Nephron (organoid): ENCODE results near the gene COL20A1.

ENCODE experiments used
- H3K27ac Mint-ChIP-seq, 3 experiments: 2 replicates each; pipeline ENCODE4 v1.8.0; 2020; ENCODE audit warnings: mixed read lengths in 3 of 3, mild to moderate bottlenecking in 2 of 3, moderate library complexity in 1 of 3
- H3K27me3 Mint-ChIP-seq: 2 replicates; pipeline ENCODE4 v1.8.0; 2021; ENCODE audit warnings: low read depth, mild to moderate bottlenecking, moderate library complexity, mixed read lengths
- H3K36me3 Mint-ChIP-seq: 2 replicates; pipeline ENCODE4 v1.8.0; 2020; ENCODE audit warnings: low read depth, mixed read lengths
- H3K4me1 Mint-ChIP-seq: 2 replicates; pipeline ENCODE4 v1.8.0; 2020; ENCODE audit warnings: mixed read lengths
- H3K4me3 Mint-ChIP-seq, 3 experiments: 2 replicates each; pipeline ENCODE4 v1.8.0; 2020; ENCODE audit warnings: mild to moderate bottlenecking in 3 of 3, mixed read lengths in 3 of 3, moderate library complexity in 2 of 3
- H3K9me3 Mint-ChIP-seq: 2 replicates; pipeline ENCODE4 v1.8.0; 2020; ENCODE audit warnings: mixed read lengths
- TF ChIP-seq, protein P1 (sequence below), 3 experiments: fragments of 200-600 bp; sonication (generic); IDR thresholded peaks; one replicate each; pipeline ENCODE4 v1.5.0; 2021; ENCODE audit warnings: antibody characterized with exemption in 3 of 3; ENCODE audit not compliant: unreplicated experiment in 3 of 3

The COL20A1 gene

DNA sequence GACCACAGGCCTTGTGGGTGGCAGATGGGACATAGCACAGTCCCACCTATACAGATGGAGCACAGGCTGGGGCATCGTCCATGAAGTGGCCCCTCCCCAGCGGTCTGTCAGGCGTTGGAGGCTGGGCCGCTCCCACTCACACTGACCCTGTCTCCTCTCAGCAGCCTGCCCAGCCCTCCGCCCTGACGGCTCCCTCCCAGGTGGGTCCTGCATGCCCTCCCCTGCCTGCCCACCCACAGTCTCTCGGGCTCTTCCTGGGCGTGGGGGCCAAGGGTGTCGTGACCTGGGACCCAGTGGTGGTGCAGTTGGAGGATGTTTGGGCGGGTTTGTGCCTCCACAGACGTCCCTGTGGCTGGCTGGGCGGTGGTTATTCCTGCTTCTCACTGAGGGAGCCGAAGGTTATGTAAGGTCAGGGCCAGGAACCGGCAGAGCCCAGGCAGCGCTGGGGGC lies 22.3 kb downstream of the COL20A1 start:
- Mint-ChIP-seq H3K27ac (no peak overlapping the region), H3K4me1 (peaks cover 5% of the 10 kb centered on the region), H3K9me3 (no peaks in the 10 kb centered on the region), H3K4me3 (no peak overlapping the region), H3K27me3 (peaks cover 9% of the 10 kb centered on the region), H3K36me3 (no peaks in the 10 kb centered on the region)
- TF ChIP-seq, protein P1, sequence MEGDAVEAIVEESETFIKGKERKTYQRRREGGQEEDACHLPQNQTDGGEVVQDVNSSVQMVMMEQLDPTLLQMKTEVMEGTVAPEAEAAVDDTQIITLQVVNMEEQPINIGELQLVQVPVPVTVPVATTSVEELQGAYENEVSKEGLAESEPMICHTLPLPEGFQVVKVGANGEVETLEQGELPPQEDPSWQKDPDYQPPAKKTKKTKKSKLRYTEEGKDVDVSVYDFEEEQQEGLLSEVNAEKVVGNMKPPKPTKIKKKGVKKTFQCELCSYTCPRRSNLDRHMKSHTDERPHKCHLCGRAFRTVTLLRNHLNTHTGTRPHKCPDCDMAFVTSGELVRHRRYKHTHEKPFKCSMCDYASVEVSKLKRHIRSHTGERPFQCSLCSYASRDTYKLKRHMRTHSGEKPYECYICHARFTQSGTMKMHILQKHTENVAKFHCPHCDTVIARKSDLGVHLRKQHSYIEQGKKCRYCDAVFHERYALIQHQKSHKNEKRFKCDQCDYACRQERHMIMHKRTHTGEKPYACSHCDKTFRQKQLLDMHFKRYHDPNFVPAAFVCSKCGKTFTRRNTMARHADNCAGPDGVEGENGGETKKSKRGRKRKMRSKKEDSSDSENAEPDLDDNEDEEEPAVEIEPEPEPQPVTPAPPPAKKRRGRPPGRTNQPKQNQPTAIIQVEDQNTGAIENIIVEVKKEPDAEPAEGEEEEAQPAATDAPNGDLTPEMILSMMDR (IDR thresholded peaks at IDR 0.05; ENCODE audit: unreplicated experiment in 3 of 3): no peak

DNA sequence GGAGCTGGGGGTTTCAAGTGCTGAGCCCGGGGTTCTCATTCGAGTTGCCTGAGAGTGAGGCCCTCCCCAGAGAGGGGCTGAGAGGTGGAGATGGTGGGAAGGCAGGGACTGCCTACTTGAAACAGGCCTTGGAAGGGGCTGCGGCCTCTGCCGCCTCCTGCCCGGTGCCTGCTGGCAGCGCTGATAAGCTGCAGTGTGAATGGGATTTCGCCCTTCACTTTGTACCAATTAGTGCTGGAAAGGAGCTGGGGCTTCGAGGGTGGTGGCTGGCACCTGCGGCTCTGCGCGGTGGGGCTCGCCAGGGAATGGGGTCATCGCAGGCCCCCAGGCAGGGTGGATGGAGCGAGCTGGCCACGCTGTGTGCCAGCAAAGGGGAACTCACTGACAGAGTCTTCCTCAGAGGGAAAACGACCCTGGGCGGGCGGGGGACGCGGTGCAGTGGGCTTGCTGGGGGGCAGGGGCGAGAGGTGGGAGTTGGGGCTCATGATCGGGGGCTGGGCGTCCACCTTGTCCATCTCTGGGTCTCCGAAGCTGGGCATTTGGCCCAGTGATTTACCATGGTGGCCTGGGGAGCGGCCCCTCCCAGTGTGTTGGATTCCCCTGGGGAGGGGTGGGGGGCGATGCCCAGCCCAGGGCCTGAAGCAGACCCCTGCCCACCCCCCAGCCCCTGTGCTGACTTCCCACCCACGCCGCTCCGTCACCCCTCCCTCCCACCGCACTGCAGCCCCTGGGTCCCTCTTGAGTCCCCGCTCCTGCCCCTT lies 22.9 kb downstream of the COL20A1 start:
- Mint-ChIP-seq H3K36me3 (no peaks in the 10 kb centered on the region), H3K27ac (no peak overlapping the region), H3K4me1 (peaks cover under 1% of the 10 kb centered on the region), H3K27me3 (peaks cover 9% of the 10 kb centered on the region), H3K9me3 (no peaks in the 10 kb centered on the region), H3K4me3 (no peak overlapping the region)
- TF ChIP-seq, protein P1 (IDR thresholded peaks at IDR 0.05; ENCODE audit: unreplicated experiment in 3 of 3): no peak

DNA sequence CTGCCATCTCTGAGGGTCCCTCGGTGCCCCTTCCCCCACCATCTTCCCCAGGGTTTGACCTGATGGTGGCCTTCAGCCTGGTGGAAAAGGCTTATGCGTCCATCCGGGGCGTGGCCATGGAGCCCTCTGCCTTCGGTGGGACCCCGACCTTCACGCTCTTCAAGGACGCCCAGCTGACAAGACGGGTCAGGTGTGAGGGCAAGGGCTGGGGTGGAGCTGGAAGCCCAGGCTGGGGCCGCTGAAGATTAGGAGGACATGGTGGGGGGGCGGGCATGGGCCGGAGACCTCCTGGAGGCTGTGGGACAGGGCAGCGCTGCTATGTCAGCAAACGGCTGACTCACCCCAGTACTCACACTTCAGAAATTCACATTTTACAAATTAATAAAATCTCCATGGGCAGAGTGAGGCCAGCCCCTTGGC lies 23.5 kb downstream of the COL20A1 start:
- TF ChIP-seq, protein P1 (IDR thresholded peaks at IDR 0.05; ENCODE audit: unreplicated experiment in 3 of 3): no peak

DNA sequence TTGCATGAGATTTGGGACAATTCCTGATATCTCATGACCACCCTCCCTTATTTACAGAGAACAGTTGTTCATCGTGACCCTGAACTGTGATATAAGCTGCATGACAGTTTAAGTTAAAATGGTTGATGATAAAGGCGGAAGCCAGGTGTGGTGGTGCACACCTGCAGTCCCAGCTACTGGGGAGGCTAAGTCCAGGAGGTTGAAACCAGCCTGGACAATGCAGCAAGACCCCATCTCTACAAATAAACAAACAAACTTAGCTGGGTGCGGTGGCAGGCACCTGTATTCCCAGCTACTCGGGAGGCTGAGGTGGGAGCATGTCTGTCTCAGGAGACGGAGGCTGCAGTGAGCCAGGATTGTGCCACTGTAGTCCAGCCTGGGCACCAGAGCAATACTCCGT lies 24.1 kb downstream of the COL20A1 start:
- Mint-ChIP-seq H3K36me3 (no peaks in the 10 kb centered on the region), H3K27ac (no peak overlapping the region), H3K4me3 (no peak overlapping the region), H3K9me3 (no peaks in the 10 kb centered on the region), H3K27me3 (peaks cover 9% of the 10 kb centered on the region), H3K4me1 (peaks cover 6% of the 10 kb centered on the region)
- TF ChIP-seq, protein P1 (IDR thresholded peaks at IDR 0.05; ENCODE audit: unreplicated experiment in 3 of 3): no peak

More for the DNA sequence above, 23.5 kb downstream of the COL20A1 start:
- H3K27me3 Mint-ChIP-seq: peaks cover 9% of the 10 kb centered on the region
- H3K9me3 Mint-ChIP-seq: no peaks in the 10 kb centered on the region
- no peak overlapping the region for H3K27ac Mint-ChIP-seq
- H3K36me3 Mint-ChIP-seq: no peaks in the 10 kb centered on the region
- H3K4me3 Mint-ChIP-seq: no peak overlapping the region
- H3K4me1 Mint-ChIP-seq: peaks cover 6% of the 10 kb centered on the region

DNA sequence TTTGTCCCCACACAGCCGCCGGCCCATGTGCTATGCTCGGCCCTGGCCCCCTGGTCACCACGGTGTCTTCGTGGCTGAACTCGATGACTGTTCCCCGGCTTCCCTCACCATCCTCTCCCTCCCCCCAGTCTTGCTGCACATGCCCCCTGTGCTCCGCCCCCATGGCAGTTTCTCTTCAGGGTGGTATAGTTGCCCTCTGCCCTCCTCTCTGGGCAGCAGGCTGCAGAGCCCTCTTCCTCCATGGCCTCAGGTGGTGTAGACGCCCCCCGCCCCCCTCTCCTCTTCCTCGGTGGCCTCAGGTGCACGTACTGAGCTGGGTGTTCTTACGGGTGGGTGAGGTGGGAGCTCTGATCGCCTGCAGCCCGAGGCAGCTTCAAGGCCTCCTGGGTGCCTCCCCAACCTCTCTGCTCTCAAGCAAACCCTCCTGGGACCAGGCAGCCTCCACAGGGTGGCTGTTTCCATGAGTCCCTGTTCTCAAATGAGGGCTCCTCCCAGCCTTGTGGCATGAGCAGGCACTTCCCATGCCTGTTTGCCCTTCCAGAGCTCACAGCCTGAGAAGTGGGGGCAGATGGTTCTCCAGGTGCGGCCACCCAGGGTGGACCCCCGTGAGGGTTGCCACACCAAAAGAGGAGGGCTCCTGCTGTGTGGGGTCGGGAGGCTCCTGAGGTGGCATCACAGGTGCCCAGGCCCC lies 24.8 kb downstream of the COL20A1 start:
- Mint-ChIP-seq H3K27ac (no peak overlapping the region), H3K36me3 (no peaks in the 10 kb centered on the region), H3K4me1 (peaks cover 7% of the 10 kb centered on the region), H3K4me3 (no peak overlapping the region), H3K9me3 (no peaks in the 10 kb centered on the region), H3K27me3 (peaks cover 9% of the 10 kb centered on the region)
- TF ChIP-seq, protein P1 (IDR thresholded peaks at IDR 0.05; ENCODE audit: unreplicated experiment in 3 of 3): no peak
